Hematopoietic multipotent progenitor cell treated with erythropoietin and hydrocortisone succinate and interleukin-3 and kit ligand, for 17 days (in vitro differentiated cells): Measurements from ENCODE around the gene ACTR8.

Experiments used
- DNase-seq: peaks from one replicate; pipeline ENCODE4 v3.0.0-alpha.2; 2015; ENCODE audit warnings: low spot score

The ACTR8 gene

DNA sequence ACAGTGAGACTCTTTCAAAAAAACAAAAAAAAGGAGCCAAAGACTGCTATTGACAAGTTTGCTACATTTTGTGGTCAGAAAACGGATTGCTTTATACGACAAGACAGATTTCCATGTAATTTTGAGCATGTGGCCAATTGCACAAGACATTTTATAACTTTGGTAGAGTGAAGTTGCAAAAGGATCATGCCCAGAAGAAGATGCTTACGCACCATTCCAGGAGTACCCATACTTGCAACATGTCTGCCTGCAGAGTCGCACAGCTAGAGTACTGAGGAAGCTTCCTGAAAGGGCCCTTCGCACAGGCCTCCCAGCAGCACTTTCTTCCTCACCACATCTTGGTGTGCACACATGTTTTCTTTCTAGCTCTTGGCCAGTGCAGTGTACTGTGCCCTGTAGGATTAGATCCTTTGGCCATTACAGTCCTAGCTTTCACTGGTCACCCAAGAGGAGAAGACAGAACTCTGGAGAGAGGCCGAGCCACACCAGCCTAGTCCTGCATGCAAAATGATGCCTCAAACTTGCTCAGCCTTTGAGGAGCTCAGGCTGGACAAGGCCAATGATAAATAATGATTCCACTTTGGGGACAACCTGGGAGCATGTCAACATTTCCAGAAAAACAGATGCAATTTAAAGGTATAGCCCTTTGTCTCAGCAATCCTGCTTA lies 47.4 kb downstream of the ACTR8 start:
- no peak for DNase-seq

DNA sequence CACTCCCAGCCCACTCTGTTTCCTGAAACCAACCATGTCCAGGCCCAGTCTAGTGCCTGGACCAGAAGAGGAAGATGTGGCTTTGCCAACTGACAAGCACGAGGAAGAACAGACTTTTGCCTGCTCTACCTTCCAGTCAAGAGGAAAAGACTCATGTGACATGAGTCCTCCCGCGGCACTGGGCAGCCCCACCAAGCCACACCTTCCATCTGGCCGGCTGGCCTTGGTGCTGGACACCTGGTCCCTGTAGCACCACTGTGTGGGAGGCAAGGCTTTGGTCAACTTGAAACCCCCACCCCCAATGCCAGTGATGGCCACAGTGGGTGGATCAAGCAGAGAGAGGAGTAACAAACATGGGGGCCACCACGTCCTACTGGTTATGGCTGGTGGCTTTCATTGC lies 48.3 kb downstream of the ACTR8 start:
- no peak for DNase-seq

DNA sequence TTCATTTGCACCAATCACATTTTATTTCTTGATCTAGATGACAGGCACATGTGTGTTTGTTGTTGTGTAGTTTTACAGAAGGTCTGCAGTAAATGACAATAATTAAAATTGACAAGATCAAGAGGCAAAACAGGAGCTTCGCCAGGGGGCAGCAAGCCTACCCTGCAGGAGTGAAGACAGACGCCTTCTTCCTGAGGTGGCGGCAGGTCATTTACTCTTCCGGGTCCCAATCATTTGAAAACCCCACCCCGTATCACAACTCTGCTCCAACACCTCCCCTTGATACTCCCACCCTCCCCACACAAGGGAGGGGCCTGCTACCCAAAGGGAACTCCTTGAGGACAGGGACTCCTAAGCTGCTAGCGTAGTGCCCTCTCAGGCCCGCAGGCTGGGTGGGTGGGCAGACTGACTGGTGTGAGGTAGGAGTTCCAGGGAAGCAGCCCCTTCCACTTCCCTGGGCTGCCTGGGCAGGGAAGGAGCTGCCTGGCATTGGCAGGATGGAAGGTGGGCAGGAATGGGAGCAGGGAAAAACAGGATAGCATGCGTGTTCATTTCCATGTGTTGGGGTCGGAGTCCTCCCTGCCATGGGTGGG lies 48.8 kb downstream of the ACTR8 start:
- no peak for DNase-seq

DNA sequence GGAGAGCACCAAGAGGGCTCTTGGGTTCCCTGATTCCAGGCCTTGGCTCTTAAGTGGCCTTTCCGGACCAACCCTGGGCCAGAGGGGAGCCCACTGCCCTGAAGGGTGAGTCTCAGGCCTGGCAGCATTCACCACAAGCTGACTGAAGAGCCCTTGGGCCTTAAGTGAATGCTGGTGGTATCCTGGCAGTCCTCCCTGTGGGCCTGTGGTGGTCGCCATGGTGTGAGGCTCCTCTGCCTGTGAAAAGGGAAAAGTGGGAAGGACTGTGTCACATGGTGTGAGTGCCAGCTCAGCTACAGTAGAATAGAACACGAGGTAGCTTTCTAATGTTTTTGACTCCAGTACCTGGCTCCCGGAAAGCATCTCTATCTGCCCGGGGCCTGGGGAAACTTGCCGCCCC lies 51.0 kb downstream of the ACTR8 start:
- no peak for DNase-seq

DNA sequence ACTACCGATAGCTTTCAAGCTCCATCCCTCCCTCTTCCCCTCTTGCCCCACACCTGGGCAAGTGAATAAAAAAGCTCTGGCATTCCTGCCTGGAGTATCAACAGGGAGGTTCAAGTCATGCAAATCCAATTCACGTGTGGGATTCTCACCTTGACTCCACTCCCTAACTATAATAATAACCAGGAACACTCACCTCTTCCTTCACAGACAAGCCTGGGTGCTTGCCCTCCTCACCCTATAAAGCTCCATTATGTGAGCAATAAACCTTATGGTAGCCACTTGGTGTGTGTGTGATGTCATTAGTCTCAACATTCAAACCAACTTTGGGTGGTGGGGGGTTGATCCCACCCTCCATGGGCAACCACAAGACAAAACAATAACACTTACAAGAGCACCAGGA lies 52.3 kb downstream of the ACTR8 start:
- DNase-seq, result no peak

DNA sequence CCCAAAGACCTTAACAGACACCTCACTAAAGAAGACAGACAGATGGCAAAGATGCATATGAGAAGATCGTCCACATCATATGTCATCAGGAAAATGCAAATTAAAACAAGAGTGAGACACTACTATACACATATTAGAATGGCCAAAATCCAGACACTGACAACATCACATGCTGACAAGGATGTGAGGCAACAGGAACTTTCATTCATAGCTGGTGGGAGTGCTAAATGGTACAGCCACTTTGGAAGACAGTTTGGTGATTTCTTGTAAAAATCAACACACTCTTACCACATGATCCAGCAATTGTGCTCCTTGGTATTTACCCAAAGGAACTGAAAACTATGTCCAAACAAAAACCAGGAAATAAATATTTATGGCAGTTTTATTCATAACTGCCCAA lies 53.4 kb downstream of the ACTR8 start:
- DNase-seq, result no peak

DNA sequence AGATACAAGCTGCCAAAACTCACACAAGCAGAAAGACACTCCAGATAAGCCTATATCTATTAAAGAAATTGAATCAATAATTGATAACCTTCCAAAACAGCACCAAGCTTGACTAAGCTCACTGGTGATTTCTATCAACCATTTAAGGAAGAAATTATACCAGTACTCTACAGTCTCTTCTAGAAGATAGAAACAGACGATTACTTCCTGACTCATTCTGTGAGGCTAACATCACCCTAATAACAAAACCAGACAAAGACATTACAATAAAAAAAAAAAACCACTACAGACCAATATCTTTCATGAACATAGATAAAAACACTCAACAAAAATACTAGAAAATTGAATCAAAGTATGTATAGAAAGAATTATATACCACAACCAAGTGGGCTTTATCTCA lies 55.9 kb downstream of the ACTR8 start:
- DNase-seq, result no peak

DNA sequence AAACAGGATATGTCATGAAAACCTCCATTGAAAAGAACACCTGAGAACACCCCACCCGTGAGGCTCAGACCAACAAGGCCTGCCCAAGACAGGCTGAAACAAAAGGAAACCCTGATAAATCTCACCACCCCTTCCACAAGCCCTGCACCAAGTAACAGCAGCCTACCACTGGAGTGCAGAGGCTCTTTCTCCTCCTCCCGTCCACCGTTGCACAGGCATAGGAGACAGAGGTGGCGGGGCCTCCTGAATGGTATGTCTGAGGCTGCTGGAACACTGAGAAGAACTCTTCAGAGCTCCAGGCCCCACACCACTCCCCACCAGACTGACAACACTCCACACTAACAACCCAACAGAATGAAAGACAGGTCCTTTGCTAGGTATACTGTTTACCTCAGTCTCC lies 57.2 kb downstream of the ACTR8 start:
- DNase-seq, result no peak

DNA sequence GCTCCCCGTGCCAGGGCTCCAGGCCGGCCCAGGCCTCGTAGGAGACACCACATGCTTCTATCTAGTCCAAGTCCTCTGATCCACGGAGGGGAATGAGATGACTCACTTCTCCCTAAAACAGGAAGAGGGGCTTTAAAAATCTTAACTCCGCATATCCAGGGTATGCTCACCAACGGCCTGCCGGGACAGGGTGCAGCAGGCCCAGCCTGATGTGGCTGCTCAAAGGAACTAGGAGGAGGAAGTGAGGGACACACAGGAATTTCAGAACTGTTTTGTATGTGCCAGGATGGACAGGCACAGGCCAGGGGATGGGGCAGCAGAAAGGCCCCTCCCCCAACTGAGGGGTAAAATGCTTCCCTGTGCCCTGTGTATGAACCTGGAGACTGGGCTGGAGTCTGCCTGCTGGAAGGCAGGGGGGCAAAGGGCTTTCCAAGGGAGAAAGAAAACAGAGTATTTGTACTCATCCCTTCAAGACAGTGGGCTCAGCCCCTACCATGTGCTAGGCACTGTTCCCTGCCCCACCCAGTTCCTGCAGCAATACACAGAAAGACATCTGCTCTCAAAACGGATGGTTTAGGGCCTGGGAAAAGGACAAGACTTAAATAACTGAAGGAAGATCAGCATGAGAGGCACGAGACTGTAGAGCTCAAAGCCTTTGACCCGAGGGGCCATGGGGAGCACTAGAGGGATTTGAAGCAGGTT lies 57.8 kb downstream of the ACTR8 start:
- no peak for DNase-seq

DNA sequence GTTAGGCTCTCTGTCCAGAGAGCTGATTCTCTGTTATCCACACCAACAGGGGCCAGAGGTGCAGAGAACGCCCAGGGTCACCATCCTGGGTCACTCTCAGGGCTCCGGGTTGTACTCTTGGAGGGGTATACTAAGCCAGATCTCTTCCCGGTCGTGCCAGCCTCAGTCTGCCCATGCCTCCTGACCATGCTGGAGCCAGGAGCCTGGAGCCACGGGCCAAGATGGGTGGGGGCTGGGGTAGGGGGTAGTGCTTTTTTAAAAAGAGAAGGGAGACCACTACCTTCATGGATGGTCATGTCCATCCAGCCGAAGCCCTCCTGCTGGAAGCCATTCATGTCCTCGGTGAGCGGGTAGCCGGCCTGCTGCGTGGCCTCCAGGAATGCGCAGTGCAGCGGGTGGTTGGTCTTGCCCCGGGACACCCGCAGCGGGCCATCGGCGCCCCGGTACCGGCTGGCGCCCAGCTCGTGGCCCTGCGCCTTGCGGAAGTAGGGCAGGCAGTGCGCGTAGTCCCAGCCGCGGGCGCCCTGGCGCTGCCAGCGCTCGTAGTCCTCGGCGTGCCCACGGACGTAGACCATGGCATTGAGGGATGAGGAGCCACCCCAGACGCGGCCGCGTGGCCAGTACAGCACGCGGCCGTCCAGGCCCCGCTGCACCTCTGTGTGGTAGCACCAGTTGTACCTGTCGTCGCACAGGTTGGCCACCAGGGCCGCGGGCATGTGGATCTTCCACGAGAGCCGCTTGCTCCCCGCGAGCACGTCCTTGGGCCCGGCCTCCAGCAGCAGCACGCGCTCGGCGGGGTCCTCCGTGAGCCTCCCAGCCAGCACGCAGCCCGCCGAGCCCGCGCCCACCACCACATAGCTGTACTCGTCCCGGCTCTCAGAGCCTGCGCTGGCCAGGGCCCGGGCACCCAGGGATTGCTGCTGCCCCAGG lies 58.7 kb downstream of the ACTR8 start:
- DNase-seq, result no peak

DNA sequence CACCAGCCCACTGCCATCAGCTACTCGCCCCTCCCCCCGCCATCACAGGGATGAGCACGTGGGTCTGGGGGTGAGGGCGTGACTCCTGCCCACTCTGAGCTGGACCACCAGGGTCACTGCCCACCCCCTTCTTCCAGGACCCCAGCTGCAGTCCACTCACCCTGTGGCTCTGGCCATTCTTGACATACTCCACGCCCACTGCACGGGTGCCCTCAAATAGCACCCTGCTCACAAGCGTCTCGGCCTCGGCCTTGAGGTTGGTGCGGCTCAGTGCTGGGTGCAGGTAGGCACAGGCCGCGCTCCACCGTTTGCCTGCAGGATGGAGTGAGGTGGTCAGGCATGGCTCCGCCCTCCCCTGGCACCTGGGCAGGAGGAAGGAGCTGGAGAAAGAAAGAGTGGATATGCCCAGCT lies 59.6 kb downstream of the ACTR8 start:
- DNase-seq, result no peak

DNA sequence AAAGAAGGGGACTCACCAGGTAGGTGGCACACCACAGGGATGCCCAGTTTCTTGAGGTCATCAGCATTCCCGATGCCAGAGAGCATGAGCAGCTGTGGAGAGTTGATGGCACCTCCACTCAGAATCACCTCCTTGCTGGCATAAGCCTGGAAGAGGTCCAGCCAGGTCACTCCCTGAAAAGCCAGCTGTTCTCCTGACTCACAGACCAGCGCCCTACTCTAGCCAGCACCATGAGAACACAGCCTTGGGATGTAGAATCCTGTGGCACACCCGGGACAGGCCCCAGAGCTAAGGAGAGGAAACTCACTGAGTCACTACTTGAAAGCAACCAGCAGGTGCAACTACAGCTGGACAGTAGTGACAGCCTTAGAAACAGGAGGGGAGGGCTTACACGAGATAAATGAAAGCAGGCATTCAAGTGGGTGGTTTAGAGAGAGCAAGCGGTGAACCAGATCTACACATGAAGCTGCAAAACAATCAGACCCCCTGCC lies 60.3 kb downstream of the ACTR8 start:
- DNase-seq, result no peak

DNA sequence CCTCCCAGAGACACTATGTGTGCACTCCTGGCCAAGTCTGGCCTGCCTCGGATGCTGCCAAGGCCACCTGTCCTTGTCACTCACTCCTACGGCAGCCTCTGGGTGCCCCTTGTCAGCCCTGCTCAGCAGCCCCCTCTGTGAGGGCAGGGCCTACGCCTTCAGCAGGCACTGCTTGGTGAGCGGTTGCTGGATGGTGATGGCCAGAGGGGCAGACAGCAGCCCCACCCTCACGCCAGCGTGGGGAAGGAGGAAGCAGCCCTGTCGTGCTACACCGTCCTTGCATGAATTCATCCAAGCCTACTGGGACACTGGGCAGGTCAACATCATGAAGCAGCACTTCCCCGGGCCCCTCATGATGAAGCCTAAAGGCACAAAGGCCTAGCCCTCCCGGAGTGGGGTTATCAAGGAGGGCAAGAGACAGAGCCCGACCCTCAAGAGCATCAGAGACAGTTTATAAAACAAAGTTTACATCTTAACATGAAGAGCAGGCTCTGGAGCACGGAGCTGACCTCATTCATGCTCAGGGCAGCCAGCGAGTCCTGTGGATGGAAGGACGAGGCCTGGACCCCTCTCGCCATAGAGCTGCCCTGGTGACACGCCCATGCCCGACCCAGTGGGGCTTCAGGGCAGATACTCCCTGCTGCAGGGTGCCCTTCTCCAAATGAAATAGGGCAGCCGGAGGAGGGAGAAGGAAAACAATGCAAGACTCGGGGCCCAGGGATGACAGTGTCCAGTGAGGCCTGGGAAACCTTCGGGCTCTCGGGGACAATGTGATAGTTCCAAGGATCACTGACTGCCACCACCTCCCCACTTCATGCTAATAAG lies 61.0 kb downstream of the ACTR8 start:
- DNase-seq, result no peak

DNA sequence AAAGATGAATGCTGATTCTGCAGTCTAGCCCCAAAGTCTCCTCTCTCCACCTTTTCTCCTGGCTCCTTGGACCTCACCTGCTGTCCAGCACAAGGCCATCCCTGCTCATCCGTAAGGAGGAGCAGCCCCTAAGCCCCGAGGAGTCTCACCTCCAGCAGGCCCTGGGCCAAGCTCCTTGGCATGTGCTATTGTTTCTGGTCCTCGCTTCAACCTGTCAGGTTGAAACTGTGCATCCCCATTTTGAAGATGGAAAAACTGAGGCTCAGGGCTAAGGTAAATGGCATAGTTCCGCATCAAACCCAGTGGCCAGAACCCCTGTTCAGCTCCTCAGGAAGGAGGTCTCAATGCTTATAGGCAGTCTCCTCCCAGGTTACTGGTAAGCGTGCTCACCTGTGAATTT lies 61.9 kb downstream of the ACTR8 start:
- DNase-seq, result no peak

DNA sequence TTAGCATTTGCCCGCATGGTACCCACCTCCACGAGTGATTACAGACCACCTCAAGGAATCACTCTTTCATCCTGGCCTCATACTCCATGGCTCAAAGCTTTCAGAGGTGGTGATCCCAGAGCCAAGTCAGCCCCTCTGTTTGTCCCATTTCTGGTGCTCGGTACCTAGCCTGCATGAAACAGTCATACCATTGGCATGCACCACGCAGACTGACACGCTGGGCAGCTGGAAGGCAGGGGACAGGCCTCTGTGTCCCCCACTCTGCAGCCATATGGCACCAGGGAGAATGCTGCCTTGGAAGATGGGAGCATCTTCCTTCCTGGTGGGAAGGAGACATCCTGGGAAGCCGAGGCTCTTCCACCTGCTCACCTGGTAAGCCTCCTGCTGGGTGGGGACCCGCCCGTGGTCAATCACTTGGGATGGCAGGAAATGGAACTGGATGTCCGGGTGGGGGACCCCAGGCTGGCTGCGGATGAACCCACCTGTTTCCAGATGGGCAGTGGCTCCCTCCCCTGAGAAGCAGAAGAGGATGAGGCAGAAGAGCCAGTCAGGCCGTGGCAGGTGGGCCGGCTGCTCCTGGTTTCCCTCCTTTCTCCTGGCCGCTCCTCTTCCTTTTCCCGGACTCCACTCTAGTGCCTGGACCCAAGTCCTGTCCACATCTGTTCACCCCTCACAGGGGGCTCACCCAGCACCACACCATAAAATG lies 62.6 kb downstream of the ACTR8 start:
- DNase-seq, result no peak

DNA sequence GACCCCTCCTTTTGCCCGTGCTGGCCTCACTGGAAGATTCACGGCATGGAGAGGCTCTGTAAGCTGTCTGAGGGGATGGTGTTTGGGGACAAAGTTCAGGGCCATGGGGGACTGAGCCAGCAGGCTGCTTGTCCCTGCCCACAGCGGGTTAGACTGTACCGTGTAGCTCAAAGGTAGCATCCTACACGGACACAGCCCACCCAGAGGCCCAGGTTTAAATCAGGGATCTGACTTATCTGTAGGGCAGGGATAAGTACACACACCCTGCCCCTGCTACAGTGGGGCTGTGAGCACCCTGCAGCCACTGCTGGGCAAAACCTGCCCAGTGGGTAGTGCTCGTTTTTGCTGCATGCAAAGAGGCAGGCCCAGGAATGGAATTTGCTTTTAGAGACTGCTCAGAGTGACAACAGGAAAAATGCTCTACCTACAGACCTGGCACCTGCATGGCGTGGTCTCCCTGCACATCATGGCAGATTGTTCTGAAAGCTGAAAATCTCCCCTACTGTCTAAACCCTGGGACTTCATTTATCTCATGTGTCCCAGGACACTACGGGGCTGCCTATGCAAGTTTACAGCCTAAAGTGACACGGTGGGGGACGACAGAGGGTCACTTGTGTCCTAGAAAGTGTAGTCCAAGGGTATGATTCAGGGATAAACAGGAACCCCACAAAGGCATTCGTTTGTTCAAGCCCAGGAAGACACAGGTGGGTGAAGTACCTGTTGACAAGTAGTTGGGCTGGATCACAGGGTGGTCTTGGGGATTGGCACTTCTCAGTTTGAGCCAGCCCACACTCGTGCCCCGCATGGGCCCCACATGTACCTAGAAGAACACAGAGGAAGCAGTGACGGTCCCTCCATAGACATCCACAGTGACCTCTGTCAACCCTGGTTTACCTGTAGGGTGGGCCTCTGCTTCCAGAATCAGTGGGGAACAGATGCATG lies 63.5 kb downstream of the ACTR8 start:
- DNase-seq, result no peak

DNA sequence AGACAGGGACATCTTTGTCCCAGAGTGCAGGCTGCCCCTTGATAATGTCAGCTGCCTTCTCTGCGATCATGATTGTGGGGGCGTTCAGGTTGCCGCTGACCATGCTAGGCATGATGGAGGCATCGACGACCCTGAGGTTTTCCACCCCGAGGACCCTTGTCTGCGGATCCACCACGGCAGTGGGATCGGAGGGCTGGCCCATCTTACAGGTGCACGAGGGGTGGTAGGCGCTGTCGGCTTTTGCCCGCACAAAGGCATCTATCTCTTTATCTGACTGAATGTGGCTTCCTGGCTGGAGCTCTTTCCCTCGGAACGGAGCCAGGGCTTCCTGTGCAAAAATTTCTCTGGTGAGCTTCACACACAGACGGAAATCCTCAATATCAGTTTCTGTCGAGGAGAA lies 64.1 kb downstream of the ACTR8 start:
- DNase-seq, result no peak

DNA sequence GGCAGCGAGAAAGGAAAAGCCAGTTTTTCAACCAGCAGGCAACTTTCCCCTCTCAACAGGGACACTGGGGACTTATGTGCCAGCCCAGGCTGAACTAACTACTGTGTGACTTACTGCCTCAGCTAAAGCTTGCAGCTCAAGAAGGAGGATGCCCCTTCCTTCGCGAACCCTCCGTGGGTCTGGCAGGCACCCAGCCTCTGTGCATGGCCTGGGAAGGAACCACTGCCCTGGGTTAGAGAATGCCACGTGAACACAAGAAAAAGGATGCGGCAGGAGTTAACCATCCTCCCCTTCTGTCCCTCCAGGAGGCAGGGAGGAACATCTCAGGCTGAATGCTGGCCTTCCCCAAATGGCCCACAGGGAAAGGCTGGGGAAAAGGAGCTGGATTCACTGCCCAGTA lies 64.7 kb downstream of the ACTR8 start:
- DNase-seq, result no peak
